ENCODE measurements around the gene TMEM129.
"Not testable (repeated sequence)": the region's sequence is repeated elsewhere in the genome, so short reads cannot be mapped to it uniquely, and the experiment has no call there.

The TMEM129 gene

DNA sequence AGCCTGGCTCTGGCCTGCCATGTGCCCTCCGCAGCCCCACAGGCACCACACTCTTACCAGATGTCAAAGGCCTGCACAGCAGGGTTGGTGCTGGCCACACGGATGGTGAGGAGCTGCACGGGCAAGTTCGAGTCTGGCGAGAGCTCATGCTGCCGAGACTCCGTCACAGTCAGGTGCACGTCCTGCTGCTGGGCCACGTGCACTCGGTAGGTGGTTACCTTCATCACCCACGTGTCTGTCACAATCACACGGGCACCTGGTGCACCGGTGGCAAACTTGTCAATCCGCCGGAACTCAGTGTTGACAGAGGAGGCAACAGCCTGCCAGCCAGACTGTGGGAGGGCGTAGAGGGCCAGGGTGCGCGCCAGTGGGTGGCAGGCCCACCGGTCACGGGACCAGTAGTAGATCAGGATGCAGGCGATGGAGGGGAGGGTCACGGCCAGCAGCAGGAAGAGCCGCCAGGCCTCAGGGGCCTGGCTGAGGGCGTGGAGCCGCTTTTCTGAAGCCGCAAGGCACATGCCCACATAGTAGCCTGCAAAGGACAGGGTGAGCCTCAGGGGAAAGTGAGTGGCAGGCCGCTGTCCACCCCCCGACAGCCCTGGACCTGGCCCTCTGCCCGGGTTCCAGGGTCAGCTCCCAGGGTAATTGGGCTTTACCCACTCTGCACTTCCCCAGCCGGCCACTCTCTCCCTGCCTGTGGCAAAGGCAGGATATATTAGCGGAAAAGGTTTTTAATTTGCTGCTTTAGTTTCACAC is 2.9 kb downstream of the TMEM129 start:
- no peak for DNase-seq

DNA sequence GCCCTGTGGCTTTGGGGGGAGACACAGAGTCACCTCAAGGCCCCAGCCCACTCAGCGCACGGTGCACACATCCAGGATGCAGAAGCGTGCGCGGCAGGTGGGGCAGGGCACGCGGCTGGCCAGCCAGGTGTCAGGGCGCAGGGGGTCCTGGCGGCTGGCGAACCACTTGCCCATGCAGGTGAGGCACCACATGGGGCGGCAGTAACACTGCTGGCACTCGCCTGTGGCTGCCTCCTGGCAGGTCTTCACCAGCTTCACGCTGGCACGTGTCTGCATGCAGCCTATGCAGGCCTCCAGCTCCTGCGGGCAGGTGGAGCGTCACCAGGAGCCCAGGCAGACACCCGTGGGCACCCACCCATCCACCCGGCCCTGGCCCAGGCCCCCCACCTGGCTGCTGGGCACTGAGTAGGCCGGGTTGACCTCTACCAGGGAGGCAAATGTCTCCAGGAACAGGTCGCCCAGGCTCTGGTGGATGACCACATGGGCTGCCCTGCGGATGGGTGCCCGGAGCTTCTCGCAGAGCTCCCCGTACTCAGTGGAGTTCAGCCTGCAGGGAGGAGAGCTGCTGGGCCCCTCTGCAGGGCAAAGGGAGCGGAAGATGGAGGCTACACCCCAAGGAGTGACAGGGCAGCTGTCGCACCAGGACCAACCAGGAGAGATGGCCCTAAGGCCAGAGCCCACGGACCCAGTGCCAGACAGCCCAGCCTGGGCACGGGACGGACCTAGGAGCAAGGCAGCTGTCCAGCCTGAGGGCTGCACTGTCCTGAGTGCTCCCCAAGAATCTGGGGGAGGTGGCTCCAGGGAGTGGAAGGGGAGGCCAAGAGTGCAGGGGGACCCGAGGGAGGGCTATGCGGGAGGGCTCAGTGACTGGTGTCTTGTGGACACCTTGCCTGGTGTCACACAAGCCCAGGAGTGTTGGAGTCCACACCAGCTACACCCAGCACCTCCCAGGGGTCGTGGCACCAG is 3.7 kb downstream of the TMEM129 start:
- no peak for DNase-seq

DNA sequence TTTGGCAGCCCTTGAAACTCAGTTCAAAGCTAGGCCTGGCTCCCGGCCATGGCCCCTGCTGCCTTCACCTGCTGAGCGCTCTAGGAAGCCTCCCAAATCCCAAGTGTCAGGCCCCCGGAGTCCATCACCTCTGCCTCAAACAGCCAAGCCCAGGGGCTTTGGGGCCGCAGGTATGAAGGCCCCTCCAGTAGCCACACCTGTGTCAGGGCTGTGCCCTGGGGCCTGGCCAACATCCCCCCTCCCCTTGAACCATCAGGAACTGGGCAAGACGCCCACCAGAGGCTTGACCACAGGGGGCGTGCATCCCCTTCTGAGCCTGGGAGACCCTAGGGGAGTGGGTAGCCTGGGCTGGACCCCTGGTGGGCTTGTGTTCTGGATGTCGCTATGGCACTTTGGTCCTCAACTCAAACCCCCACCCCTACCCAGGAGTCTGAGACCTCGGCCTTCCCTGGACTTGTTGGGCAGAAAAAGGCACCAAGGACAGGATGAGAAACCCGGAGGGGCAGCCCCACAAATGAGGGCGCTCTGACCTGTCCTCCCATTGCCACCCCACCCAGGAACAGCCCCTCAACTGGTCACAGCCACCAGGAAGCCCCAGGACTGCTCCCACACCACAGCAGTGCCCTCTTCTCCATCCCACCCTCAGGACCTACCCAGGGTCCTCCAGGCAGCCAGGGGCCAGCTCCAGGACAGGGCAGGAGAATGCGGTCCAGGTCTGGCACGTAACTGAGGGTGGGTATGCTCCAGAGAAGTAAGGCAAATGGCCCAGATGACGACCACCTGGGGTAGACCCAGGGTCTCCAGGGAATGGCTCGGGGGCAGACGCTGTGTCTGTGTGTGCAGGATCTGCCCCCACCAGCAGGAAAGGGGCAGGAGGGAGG is 4.8 kb downstream of the TMEM129 start:
- no peak for DNase-seq

DNA sequence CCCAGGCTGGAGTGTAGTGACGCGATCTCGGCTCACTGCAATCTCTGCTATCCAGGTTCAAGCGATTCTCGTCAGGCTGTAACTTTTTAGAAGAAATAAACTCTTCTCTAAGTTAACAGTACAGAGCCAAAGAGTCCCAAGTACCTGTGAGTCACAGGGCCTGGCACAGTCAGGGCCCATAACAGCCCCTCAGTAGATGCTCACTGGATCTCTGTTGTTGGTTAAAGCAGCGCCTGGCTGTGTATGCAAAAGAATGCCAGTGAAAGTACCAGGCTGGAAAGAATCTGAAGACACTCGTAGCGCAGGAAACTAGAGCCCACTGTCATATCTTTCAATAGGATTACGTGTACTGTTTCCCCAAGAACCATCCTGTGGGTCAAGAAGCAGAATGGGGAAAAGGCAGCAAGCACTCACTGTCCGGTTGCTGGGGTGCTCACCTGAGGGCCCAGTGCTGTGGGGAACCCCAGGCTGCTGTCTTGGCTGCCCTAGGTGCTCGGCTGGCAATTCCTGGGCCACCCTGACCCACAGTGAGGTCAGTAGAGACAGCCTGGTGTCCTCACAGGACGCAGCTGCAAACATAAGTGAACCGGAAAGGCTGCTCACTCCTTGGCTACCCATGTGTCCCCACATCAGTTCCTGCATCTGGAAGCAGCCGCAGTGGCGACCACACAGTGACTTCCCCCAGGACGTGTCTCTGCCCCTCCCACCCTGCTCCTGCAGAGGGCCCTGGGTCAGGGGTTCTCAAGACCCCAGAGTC is 5.9 kb downstream of the TMEM129 start:
- peak; percentile 79 for DNase-seq

DNA sequence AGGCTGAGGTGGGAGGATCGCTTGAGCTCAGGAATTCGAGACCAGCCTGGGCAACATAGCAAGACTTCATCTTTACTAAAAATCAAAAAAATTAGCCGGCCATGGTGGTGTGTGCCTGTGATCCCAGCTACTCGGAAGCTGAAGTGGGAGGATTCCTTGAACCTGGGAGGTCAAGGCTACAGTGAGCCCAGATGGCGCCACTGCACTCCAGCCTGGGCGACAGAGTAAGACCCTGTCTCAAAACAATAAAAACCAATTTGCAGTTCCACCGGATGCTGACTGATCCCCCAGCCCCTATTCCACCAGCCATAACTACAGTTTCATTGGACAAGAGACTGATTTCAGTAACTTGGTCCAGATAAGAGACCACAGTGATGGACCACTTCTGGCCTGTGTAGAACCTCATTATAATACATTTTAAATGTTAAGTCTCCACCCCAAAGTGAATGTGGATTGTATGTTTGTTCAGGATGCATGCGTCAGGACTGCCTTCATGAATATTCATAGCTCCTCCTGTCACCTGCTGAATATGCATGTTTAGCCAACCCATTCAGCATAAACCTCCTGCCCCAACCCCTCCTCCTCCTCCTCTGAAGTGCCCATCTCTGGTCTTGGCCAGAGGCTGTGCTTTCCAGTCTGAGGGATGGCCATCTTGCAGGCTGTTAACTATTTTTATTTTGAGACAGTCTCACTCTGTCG is 6.7 kb downstream of the TMEM129 start:
- DNase-seq, result no peak

DNA sequence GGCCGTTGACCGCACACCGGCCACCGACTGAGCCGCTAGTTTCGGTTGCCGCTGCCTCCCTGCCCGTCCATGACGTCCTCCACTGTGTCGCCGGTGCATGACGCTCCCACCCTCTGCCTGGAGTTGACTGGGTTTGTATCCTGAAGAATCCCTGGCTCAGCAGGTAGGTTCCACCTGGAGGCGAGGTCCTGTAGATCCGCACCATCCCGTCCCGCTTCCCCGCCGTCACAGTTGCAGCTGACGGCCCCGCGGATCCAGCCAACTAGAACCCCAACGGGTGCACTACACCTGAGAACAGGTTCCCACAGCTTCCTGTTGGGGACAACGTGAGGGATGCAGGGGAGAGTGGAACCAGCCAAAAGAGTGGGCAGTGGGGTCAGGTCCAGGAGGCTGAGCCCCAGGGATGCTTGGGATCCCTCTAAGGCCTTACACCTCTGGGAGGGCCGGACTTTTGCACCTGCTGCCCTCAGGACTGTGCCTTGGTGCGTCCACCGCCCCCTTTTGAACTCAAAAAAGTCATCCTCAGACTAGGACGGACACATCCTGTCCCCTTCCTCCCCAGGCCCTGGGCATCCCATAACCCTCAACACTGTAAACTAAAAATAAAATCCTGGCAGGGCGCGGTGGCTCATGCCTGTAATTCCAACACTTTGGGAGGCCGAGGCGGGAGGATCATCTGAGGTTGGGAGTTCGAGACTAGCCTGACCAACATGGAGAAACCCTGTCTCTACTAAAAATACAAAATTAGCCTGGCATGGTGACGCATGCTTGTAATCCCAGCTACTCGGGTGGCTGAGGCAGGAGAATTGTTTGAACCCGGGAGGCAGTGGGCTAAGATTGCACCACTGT is 7.9 kb downstream of the TMEM129 start:
- no peak for DNase-seq

DNA sequence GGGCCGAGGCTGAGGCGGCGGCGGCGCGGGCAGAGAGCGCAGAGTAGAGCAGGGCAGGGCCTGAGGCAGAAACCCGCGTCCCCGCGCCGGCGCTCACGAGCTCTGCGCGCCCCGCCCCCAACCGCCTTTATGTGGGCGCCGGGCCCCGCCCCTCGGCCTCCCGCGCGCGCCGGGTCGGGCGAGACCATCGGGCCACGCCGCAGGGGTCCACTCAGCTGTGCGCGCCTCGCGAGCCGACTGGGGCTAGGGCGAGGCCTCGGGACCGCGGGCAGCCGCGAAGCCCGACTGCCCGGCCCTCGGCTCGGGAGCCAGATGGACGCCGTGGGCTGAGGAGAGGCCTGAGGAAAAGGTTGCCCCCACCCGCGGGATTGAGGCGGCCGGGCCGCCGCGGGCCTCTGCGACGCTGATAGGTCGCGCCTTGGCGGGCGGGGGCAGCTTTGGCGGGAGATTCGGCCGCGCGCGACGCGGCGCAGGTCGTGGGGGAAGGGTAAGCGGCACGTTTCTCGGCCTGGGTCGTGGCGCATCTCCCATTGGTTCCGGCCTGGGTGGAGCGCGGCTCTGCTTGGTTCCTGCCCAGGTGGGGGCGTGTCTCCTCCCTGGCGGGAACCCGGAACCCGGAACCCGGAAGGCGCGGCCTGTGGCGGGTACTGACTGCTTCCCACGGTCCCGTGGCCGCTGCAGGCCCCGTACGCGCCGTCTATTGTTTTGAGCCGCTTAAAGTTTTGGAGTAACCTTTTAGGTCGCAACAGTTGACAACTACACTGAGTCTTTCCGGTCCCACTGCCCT is 8.7 kb downstream of the TMEM129 start, which contains the start of gene SLBP:
Gene SLBP, minus strand, starts transcription at position 104 of the 787 bp plus-strand sequence. CDS start 131 bp downstream, outside the sequence.
- DNase-seq, result peak; percentile 92

DNA sequence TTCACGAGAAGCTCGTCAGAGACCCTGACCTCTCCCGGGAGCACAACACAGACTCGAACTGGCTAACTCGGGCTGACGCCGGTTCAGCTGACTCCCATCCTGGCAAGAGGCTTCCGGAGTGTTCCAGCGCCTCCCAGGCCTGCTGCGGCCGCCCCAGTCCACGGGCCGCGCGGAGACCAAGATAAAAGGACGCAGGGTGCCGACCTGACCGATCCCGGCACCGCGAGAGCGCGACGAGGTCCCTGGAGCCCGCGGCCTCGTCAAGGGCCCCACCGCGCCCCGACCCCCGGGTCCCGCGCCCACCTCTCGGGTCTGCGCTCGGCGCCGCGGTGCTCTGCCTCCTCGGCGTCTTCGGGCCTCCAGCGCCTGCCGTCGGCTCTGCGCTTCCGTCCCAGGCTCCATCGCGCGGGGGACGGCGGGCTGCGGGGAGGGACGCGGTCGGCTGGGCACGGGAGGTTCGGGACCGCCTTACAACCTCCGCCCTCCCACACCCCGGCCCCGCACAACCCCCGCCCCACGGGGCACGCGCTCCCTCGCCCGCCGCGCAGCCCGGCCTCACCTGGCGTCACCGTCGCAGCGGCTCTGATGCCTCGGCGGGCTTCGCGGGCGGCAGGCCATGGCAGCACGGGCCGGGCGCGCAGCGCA is 9.4 kb downstream of the TMEM129 start:
- no peak for DNase-seq

DNA sequence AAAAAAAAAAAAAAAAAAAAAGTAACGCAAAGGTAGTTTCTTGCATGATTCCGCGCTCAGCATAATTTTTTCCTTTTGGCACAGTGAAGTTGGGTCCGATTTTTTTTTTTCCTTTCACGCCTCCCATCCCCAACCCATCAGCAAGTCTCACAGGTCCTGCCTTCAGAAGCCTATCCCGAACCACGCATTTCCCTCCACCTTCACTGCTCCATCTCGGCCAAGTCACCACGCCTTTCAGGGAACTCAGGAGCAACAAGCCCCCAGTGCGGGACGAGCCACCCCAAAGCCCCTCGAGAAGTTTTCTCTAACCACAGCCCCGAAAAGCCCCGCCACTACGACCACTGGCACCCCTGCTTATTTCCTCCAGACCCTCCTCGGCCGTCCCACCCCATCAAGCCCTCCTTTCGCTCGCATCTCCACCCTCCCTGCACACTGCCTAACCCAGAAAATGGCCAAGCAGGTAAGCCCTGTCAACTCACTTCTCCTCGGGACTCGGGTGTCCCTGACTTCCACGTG is 10.0 kb downstream of the TMEM129 start:
- DNase-seq, result no peak

DNA sequence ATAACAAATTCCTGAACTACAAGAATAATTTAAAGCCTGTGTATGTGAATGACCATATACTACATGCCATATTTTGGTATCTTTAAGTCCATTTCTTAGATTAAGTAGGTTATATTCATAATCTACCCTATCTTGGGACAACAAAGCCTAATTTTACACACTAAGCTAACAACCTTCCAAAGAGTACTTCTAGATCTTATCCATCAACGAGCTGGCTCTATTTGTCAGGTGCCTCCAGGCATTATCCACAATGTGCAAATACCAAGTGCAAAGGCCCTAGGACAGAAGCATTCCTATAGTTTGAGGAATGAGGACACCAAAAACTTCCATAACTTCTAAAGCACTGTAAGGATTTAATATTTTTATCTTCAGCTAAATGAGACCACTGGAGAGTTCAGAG is 12.5 kb downstream of the TMEM129 start:
- no peak for DNase-seq

DNA sequence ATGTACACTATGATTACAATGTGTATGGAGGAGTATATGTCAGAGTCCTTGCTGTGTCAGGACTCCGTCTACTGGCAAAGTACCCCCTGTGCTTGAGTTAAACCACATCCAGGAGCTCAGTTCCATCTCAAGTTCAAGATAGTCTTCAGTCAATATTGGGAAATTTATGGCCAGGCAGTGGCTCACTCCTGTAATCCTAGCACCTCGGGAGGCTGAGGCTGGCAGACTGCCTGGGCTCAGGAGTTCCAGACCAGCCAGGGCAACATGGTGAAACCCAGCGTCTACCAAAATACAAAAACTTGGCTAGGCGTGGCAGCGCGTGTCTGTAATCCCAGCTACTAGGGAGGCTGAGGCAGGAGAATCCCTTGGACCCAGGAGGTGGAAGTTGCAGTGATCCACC is 14.8 kb downstream of the TMEM129 start:
- DNase-seq, result no peak

DNA sequence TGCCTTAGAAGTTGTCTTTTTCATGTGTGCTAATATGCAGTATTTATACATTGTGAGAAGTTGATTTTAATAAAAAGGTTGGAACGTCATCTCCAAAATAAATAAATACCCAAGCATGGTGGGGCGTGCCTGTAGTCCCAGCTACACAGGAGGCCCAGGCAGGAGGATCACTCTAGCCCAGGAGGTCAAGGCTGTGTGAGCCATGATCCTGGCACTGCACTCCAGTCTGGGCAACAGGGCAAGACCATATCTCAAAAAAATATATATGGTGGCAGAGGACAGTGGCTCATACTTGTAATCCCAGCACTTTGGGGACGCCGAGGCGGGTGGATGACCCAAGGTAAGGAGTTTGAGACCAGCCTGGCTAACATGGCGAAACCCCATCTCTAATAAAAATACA is 15.4 kb downstream of the TMEM129 start:
- DNase-seq, result no peak

DNA sequence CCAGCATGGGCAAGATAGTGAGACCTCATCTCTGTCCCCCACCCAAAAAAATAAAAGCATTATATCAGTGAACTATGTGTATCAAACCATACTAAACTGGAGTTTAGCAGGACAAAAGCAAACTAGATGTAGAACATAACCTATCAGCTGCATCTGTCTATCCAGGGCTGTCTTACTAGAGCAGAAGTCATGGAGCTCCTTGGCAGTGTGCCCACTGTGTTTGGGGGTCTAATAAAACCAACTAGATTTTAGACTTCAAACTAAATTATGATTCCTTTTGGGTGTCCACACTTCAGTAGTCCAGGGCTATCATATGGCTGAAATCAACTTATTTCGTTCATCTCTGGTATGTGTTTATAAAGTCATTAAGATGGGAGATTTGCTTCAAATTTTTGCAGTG is 17.3 kb downstream of the TMEM129 start:
- DNase-seq, result no peak

DNA sequence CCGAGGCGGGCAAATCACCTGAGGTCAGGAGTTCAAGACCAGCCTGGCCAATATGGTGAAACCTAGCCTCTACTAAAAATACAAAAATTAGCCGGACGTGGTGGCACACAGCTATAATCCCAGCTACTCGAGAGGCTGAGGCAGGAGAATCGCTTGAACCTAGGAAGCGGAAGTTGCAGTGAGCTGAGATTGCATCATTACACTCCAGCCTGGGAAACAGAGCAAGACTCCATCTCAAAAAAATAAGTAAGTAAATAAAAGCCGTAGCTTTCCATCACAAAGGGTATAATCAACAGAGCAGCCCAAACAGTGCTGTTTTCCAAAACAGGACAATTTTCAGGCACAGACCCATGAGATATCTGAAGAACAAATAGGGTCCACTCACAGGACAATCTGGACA is 19.5 kb downstream of the TMEM129 start:
- not testable (repeated sequence) for DNase-seq

DNA sequence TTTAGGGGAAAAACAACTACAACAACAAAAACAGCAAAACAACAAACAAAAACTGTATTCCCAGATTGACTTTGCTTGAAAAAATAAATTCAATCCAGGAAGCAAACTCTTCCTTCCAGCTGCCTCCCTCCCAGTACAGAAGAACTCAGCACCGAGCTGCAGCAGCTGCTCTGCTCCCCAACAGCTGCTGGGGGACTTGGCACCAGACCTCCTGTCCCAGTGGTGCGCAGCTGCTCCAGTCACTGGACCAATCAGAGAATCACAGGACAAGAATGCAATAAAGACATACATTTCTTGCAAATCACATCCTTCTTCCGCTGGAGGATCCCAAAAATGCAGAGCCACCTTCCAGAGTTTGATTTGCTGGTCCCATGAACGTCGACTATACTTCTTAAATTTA is 25.2 kb downstream of the TMEM129 start:
- no peak for DNase-seq

DNA sequence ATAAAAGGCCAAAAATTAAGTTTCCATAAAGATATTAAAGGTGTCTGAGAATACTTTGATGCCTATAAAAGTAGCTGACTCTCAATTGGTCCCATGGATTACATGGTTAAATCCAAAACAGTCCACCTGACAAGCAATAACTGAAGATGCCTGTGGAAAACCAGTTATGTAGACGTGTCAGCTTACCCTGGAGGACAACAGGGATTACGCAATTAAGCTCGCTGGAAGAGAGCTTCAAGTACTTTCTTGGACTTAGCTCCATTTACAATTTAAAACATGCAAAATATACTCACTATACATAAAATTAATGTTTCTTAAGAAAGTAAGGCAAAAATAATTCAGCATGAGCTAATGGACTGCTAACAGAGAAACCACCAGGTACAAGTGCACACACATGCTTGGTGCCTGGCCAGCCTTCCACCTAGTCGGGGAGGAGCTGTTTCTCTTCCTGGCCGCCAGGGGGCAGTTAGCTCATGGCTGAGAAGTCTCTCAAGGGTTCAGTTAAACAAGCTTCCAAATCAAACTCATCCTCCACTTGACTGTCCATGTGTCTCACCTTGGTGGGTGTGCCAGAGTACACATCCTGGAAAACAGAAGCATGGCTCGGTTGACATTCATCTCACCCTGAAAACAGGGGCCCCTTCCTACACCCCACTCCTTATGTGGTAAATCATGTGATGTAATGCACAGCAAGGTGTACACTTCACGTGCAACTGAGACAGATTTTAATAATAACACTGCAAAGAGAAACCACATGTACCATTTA is 27.8 kb downstream of the TMEM129 start:
- peak; percentile 50 for DNase-seq

DNA sequence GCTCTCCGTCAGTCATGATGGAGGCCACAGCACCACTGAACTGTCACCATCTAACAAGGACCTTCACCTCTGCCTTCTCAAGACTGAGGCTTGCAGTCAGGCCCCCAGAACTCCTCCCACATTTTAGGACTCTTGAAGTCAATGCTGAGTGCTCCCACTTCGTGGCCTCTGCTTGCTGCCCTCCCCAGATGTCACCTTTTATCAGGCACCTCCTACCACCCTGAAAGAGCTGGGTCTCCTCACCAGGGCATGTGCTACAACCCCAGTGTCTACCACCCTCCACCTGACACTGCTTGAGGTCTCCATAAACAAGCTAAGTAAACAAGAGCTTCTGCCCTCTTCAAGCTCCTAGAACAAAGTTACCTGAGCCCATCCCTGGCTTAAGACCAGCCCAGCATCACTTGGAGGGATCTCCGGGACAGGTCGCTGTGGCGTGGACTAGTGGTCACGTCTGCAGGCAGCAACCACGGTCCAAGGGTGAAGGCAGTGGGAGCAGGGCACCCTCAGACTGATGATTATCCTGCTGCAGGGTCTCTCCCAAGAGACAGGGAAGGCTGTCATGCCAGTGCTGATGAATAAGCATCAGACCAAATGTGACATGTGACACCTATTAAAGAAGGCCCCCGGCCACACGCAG is 29.3 kb downstream of the TMEM129 start:
- no peak for DNase-seq

DNA sequence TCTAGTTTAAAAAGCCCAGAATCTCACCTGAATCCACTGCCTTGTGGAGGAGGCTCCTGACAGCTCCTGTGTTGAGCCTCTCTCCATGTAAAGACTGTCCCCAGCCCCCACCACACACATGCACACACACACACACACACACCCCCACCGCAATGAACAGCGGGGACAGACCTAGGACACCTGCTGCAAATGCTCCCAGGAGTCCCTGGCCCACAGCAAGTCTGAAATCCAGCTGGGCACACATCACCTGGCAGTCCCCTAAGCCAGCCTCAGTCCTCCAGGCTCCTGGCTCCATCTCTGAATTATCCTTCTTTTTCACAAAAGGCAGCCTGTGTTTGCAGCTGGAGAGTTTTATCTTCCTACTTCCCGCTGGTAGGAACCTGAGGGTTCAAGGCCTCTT is 30.4 kb downstream of the TMEM129 start:
- no peak for DNase-seq

Measured in GF-D8 (cell line).